Thyroid gland (tissue), 4 donors: ENCODE data around the gene TBC1D2.

Experiments used
- POLR2A ChIP-seq, 2 donors: fragments of 450-650 bp; IDR thresholded peaks; one replicate each; pipeline ENCODE4 v1.6.1; 2017; ENCODE audit warnings: antibody characterized with exemption in 2 of 2, mild to moderate bottlenecking in 2 of 2, moderate library complexity in 1 of 2
- TF ChIP-seq, protein P1 (sequence below), 6 experiments: fragments of 200-600 bp in 3 of 6; fragments of 450-650 bp in 3 of 6; sonication (generic) in 3 of 6; IDR thresholded peaks; one replicate each; pipeline ENCODE4 v1.5.1; 2016 to 2019; ENCODE audit warnings: antibody characterized with exemption in 6 of 6, mild to moderate bottlenecking in 2 of 6, inconsistent platforms in 1 of 6, moderate library complexity in 1 of 6

DNA sequence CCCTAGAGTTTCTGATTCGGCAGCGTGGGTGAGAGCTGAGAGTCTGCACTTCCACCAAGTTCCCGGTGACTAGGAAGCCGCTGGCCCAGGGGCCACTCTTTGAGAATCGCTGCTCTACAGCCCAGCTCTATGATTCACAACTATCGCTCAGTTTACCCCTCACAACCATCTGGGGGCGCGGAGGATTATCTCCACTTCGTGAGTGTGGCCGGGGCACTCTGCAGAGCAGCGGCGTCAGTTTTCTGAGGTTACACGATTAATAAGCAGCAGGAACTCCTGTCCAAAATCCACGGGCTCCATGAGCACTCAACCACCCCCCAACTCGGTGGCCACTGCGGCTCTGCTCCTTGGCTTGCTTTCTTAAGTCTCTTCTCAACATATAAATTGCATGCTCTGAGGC lies 82.3 kb downstream of the TBC1D2 start:
- TF ChIP-seq, protein P1, sequence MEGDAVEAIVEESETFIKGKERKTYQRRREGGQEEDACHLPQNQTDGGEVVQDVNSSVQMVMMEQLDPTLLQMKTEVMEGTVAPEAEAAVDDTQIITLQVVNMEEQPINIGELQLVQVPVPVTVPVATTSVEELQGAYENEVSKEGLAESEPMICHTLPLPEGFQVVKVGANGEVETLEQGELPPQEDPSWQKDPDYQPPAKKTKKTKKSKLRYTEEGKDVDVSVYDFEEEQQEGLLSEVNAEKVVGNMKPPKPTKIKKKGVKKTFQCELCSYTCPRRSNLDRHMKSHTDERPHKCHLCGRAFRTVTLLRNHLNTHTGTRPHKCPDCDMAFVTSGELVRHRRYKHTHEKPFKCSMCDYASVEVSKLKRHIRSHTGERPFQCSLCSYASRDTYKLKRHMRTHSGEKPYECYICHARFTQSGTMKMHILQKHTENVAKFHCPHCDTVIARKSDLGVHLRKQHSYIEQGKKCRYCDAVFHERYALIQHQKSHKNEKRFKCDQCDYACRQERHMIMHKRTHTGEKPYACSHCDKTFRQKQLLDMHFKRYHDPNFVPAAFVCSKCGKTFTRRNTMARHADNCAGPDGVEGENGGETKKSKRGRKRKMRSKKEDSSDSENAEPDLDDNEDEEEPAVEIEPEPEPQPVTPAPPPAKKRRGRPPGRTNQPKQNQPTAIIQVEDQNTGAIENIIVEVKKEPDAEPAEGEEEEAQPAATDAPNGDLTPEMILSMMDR (IDR thresholded peaks at IDR 0.05) = no peak
- TF ChIP-seq POLR2A (IDR thresholded peaks at IDR 0.05) = no peak
